GM21825 (cell line): ENCODE data around the gene PEX11B.
"Not testable (repeated sequence)": the region's sequence is repeated elsewhere in the genome, so short reads cannot be mapped to it uniquely, and the experiment has no call there.

Experiments
- ATAC-seq: cut with Tn5 transposase; IDR thresholded peaks from one replicate; pipeline ENCODE4 v1.9.1; 2021; ENCODE audit warnings: mild to moderate bottlenecking, moderate library complexity; ENCODE audit not compliant: unreplicated experiment

PEX11B gene

GRCh38 chr1:145953861-145954260 is 35.3 kb upstream of the PEX11B start:
- ATAC-seq = no peak

DNA sequence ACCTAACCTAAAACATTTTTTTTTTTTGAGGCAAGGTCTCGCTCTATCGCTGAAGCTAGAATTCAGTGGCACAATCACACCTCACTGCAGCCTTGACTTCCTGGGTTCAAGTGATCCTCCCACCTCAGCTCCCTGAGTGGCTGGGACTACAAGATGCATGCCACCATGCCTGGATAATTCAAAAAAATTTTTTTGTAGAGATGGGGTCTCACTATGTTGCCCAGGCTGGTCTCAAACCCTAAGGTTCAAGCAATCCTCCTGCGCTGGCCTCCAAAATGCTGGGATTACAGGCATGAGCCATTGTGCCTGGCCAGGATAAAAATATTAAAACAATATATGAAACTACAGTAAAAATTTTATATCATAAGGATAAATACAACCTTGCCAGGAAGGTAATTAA is 34.4 kb upstream of the PEX11B start:
- ATAC-seq = no peak

DNA sequence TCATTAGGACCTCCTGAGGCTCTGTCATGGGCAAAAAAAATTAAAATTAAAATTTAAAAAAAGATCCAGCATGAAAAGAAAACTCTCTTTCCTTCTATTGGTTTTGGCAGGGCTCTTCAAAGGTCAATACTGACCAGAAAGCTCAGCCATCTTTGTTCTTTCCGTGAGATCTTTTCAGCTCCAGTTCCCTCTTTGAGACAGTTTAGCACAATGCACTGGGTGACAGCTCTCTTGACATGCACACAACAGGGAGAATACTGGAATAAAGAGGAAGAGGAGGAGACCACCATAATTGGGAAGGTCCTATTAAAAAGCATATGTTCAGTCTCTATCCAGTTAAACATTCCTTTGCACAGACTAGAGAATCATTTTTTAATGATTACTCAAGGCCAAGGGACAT is 33.0 kb upstream of the PEX11B start:
- ATAC-seq = no peak

DNA sequence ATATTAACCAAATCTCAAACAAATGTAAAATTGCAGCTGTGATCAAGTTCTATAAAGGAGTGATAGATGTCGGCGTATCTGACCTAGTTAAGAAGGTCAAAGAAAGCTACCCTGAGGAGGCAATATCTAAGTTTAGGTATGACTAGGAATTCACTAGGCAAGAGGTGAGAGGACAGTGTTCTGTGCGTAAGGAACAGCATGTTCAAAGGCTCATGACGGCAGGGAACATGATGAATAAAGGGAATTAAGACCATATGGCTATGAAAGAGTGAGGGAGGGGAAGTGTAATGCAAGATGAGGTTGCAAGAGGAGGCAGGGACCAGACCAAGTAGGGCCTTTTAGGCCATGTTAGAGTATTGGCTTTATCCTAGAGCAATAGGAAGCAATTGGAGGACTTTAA is 30.7 kb upstream of the PEX11B start:
- ATAC-seq = no peak

DNA sequence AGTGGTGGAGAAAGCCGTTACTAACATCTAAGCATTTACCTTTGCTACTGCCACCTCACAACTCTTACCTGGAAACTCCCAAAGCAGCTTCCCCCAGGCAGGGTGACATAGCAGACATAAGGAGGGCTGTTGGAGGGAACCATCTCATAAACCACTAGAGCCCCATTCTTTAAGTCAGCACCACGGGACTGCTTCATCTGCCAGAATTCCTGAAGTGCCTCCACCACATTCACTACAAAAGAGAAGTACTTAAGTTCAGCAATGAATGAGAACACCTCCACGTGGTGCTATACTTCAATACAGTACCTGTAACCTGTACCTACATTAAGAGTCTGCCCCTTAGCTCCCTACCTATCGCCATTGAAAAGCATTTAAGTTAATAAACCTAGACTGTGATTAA is 29.0 kb upstream of the PEX11B start:
- no peak for ATAC-seq

DNA sequence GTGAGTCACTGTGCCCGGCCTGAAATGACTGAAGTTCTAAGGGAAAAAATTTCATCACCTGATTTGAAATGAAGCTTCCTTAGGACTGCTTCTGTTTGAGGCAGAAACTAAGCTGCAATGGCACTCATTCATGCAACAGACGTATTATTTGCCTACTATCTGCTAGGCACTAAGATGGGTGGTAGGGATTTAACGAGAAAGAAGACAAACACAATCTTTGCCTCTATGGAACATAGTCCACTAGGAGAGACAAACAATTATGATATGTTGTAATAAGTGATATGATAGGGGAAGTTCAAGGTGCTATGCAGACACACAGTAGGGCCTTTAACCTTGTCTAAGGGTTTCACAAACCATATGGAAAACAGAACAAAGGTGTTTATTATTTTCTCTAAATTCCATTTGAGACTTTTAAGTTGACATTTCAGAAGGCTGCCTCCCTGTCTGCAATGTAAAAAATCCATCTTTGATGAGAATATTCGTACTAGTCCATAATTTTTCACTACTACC is 28.0 kb upstream of the PEX11B start:
- ATAC-seq = no peak

DNA sequence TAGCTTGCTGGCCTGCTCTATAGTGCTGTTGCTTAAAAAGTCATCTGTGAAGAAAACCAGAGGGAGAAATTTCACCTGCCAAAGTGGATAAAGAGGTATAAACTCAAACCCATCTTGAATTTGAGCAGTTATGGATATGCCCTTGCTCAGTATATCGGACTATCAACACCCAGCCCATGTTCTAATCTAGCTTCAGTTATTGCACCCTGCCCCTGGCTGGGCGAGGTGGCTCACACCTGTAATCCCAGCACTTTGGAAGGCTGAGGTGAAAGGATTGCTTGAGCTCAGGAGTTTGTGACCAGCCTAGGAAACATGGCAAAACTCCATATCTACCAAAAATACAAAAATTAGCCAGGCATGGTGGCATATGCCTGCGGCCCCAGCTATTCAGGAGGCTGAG is 26.0 kb upstream of the PEX11B start:
- ATAC-seq = no peak

- ATAC-seq = no peak
Measured at GRCh38 chr1:145942871-145943270, 24.4 kb upstream of the PEX11B start.

DNA sequence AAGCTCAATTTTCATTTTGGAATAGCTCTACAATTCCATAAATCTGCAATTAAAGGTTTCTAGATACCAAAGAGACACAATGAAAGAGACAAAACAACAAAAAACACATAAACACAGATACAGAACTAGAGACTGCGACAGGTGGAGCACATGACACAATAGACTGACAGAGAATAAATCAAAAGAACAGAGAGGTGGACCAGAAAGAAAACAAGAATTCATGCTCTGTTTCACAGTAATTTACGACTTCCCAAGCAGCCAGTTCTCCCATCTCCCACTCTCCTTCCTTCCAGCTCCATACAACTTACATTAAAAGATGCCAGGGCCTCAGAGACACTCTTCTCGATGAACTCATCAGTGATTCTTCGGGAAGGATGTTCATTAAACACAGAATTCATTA is 23.9 kb upstream of the PEX11B start:
- ATAC-seq = no peak

- ATAC-seq = no peak
Measured at GRCh38 chr1:145937436-145937835, 18.9 kb upstream of the PEX11B start.

DNA sequence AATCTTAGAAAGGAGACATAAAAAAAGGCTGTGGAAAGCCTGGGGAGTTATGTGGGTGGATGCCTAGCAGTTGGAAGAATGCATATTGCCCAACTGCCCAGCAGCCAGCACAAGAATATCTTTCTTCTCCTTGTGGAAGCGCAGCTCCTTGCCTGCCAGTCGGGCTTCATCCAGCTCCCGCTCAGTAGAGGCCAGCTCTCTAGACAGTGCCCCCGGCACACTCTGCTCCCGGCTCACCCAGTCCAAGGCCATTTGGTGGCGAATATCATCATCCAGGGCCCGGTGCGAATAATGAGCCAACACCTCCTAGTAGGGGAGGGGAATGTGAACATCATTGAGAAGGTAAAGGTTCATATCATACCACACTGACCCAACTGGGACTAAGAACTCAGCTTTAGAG is 17.7 kb upstream of the PEX11B start:
- ATAC-seq = no peak

GRCh38 chr1:145935708-145936107 is 17.2 kb upstream of the PEX11B start:
- ATAC-seq = no peak

GRCh38 chr1:145932522-145933009 is 14.0 kb upstream of the PEX11B start:
- ATAC-seq = not testable (repeated sequence)

GRCh38 chr1:145927916-145928643 is 9.6 kb upstream of the PEX11B start:
- ATAC-seq = no peak

- peak; percentile 91 for ATAC-seq
Measured at GRCh38 chr1:145927063-145927886, 8.8 kb upstream of the PEX11B start, which contains the start of gene RBM8A. TSS of gene RBM8A (minus strand) at chr1:145927484. CDS start at chr1:145927426, 58 bp downstream.

GRCh38 chr1:145926686-145927062 is 8.2 kb upstream of the PEX11B start:
- ATAC-seq = peak; percentile 5

GRCh38 chr1:145922266-145922665 is 3.7 kb upstream of the PEX11B start:
- ATAC-seq = no peak

GRCh38 chr1:145920297-145920696 is 1.8 kb upstream of the PEX11B start:
- not testable (repeated sequence) for ATAC-seq

DNA sequence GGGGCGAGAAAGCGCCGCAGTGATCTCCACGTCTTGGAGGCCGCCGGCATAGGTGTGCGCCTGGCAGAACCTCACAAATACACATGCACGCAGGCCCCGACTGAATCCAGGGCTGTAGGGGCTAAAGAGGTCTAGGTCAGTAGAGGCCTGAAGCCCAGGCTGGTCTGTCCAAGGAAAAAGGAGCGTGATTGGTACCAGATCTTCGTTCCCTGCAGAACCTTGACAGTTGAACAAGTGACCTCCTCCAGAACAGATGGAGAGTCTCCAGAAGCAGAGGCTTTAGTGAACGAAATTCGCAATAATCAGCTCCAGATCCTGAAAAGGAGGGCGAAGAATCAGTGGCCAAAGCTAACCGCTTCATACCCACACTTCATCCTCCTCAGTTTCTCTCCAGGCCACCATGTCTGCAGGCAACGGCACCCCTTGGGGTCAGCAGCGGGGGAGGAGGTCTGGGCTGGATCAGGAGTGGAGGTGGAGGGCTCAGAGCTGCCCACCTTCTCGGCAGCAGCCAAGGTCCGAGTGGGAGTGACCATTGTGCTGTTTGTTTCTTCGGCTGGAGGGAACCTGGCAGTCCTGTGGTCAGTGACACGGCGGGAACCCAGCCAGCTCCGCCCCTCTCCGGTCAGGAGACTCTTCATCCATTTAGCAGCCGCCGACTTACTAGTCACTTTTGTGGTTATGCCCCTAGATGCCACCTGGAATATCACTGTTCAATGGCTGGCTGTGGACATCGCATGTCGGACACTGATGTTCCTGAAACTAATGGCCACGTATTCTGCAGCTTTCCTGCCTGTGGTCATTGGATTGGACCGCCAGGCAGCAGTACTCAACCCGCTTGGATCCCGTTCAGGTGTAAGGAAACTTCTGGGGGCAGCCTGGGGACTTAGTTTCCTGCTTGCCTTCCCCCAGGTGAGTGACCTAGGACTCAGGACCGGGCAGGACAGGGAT is 749 bp upstream of the PEX11B start:
- ATAC-seq = peak; percentile 19

- ATAC-seq = no peak
Measured at GRCh38 chr1:145917595-145917994, 922 bp downstream of the PEX11B start.

DNA sequence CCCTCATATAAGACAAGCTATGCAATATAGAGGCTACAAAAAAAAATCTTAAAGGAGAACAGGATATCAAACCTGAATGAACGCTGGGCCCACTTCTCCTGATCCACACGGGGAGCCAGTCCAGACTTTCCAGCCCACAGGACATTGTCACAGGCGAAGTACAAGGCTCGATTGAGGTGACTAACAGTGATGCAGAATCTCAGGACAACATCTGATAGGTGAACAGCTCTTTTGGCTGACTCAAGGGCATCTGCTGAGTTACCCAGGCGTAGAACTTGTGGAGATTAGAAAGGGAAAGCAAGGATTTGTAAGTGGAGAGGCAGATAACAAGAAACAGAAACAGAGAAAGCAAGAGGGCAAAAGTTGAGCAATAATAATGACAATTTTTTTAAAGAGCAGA is 1.8 kb downstream of the PEX11B start:
- ATAC-seq = no peak
